ENCODE data around the gene RXRB.

Gene RXRB

DNA sequence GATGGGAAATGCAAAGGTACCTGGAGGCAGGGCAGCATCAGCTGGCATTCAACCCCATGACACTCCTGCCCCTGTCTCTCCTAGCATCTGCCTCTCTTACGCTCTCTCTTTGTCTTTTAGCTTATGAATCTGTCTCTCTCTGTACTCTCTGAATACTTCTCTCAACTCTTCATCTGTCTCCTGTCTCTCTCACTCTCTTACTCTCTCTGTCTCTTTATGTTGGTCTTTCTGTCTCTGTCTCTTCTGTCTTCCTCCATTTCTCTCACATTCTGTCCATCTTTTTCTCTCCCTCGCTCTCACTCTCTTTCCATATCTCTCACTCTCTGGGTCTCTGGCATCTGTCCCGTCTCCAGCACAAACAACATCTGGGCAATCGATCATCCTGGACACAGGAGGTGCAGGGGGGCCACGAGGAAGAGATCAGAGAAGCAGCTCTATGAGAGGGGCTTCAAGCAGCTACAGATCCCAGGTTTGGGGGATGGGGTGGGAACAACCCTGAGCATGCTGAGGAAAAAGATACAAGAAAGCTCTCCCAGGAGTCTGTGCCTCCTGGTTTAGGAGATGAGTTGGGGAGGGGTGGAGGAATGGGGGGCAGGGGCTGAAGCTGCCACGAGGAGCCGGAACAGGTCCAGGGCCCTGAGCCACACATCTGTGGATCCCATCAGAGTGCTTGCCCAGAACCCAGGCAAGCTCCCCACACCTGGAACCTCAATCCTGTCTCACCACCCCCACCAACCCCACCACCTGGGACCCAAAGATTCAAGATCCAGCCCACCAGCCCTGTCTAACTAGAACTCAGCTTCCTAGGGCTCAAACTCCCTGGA lies 10.6 kb downstream of the RXRB start:
- no peak overlapping the region for H3K4me3 ChIP-seq (ENCODE audit: low read depth, low read length)
- ChIA-PET POLR2A (interaction anchor here (0.7 to 1.5 kb wide), 4 partner anchors 10 to 218 kb away, joined by 3 to 6 read pairs (median 3); partner anchors contain the start of gene RING1), CTCF (interaction anchor here (1.4 to 2.5 kb wide), 4 partner anchors 8 to 64 kb away, joined by 6 to 10 read pairs (median 8); no protein-coding TSS in a partner anchor)
- no peak overlapping the region for H3K27ac ChIP-seq (ENCODE audit: extremely low read depth, low read depth, low read length)
- H3K36me3 ChIP-seq (ENCODE audit: control insufficient read depth in 2 of 2, insufficient read depth in 1 of 2, low read length in 2 of 2), result peaks cover 0 to 13% of the 10 kb centered on the region in 2 experiments; a peak in 1 of 3 replicates
- H3K9me3 ChIP-seq (ENCODE audit: control insufficient read depth, insufficient read depth, low read depth, low read length), result no peaks in the 10 kb centered on the region
- H3K4me1 ChIP-seq (ENCODE audit: control insufficient read depth, insufficient read depth, low read length), result peaks cover 3% of the 10 kb centered on the region; the same call in 1 of the 2 replicates
- TF ChIP-seq ZNF366 (tag by site-specific recombination; conservative IDR thresholded peaks at IDR 0.05) (peak; percentile 93), ZNF571 (tag by site-specific recombination; IDR thresholded peaks at IDR 0.05) (0 out of 2 replicates have a peak, but pooled peaks have one; percentile 47), ZNF157 (tag by site-specific recombination; IDR thresholded peaks at IDR 0.05) (no peak), PRDM1 (tag by site-specific recombination; IDR thresholded peaks at IDR 0.05) (peak; percentile 68; the same call in 1 of the 2 replicates)

- Histone ChIP-seq H3K4me3 (ENCODE audit: low read depth, low read length) (no peak overlapping the region), H3K9me3 (ENCODE audit: control insufficient read depth, insufficient read depth, low read depth, low read length) (no peaks in the 10 kb centered on the region), H3K36me3 (ENCODE audit: control insufficient read depth in 2 of 2, insufficient read depth in 1 of 2, low read length in 2 of 2) (peaks cover 0 to 6% of the 10 kb centered on the region in 2 experiments; a peak in 1 of 3 replicates), H3K4me1 (ENCODE audit: control insufficient read depth, insufficient read depth, low read length) (peaks cover 3% of the 10 kb centered on the region; the same call in 1 of the 2 replicates), H3K27ac (ENCODE audit: extremely low read depth, low read depth, low read length) (no peak overlapping the region)
- POLR2A ChIA-PET, result interaction anchor here (1.5 kb wide), 2 partner anchors 19 to 217 kb away, joined by 3 to 6 read pairs; partner anchors contain the start of gene RING1
- CTCF ChIA-PET, result interaction anchor here (1.4 to 2.5 kb wide), 4 partner anchors 8 to 64 kb away, joined by 6 to 10 read pairs (median 8); no protein-coding TSS in a partner anchor
- TF ChIP-seq ZSCAN4 (tag by site-specific recombination; IDR thresholded peaks at IDR 0.05) (no peak), ZNF768 (tag by site-specific recombination; IDR thresholded peaks at IDR 0.05) (no peak), HOXA7 (CRISPR knock-in tag; IDR thresholded peaks at IDR 0.05; ENCODE audit: borderline replicate concordance) (no peak), ZNF133 (tag by site-specific recombination; IDR thresholded peaks at IDR 0.05) (no peak), EGR2 (tag by site-specific recombination; IDR thresholded peaks at IDR 0.05; ENCODE audit: low read depth) (no peak), WT1 (tag by site-specific recombination; IDR thresholded peaks at IDR 0.05) (no peak)
- TF ChIP-seq, protein P1, sequence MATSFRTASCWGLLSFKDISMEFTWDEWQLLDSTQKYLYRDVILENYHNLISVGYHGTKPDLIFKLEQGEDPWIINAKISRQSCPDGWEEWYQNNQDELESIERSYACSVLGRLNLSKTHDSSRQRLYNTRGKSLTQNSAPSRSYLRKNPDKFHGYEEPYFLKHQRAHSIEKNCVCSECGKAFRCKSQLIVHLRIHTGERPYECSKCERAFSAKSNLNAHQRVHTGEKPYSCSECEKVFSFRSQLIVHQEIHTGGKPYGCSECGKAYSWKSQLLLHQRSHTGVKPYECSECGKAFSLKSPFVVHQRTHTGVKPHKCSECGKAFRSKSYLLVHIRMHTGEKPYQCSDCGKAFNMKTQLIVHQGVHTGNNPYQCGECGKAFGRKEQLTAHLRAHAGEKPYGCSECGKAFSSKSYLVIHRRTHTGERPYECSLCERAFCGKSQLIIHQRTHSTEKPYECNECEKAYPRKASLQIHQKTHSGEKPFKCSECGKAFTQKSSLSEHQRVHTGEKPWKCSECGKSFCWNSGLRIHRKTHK (tag by site-specific recombination; IDR thresholded peaks at IDR 0.05), result no peak
Measured at GRCh38 chr6:33189164-33189563, 11.3 kb downstream of the RXRB start.

DNA sequence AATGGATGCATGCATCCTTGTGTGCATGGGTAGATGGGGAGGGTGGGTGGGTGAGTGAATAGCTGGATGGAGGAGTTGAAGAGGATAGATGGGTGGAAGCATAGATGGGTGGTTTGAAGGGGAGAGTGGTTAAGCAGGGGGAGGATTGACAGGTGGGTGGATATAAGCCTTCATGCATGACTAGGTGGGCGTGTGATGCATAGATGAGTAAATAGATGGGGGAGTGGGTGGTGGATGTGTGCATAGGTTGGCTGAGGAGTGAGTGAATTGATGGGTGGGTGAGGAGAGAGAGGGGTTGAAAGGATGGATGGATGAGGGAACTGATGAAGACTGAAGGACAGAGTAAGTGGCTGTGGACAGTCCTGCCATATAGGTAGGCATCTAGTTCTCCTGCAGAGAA lies 12.7 kb downstream of the RXRB start:
- ChIA-PET CTCF (interaction anchor here (2.1 kb wide), 1 partner anchor 10 kb away, joined by 9 read pairs; no protein-coding TSS in a partner anchor), POLR2A (no interaction called here)
- Histone ChIP-seq H3K9me3 (ENCODE audit: control insufficient read depth, insufficient read depth, low read depth, low read length) (no peaks in the 10 kb centered on the region), H3K36me3 (ENCODE audit: control insufficient read depth in 2 of 2, insufficient read depth in 1 of 2, low read length in 2 of 2) (no peaks in the 10 kb centered on the region), H3K27ac (ENCODE audit: extremely low read depth, low read depth, low read length) (no peak overlapping the region), H3K4me3 (ENCODE audit: low read depth, low read length) (no peak overlapping the region), H3K4me1 (ENCODE audit: control insufficient read depth, insufficient read depth, low read length) (peaks cover under 1% of the 10 kb centered on the region; the same call in 1 of the 2 replicates)
- TF ChIP-seq ZNF155 (tag by site-specific recombination; IDR thresholded peaks at IDR 0.05) (no peak), ZNF248 (tag by site-specific recombination; IDR thresholded peaks at IDR 0.05) (no peak), ZNF701 (tag by site-specific recombination; IDR thresholded peaks at IDR 0.05) (no peak), EGR2 (tag by site-specific recombination; IDR thresholded peaks at IDR 0.05; ENCODE audit: low read depth) (peak; percentile 100), ZFHX2 (tag by site-specific recombination; conservative IDR thresholded peaks at IDR 0.05) (peak; percentile 100), INSM2 (tag by site-specific recombination; IDR thresholded peaks at IDR 0.05) (no peak), ZBTB17 (tag by site-specific recombination; IDR thresholded peaks at IDR 0.05) (0 out of 2 replicates have a peak, but pooled peaks have one; percentile 27), ZNF768 (tag by site-specific recombination; IDR thresholded peaks at IDR 0.05) (no peak), REPIN1 (tag by site-specific recombination; IDR thresholded peaks at IDR 0.05; ENCODE audit: low read depth) (no peak)
- TF ChIP-seq, protein P2, sequence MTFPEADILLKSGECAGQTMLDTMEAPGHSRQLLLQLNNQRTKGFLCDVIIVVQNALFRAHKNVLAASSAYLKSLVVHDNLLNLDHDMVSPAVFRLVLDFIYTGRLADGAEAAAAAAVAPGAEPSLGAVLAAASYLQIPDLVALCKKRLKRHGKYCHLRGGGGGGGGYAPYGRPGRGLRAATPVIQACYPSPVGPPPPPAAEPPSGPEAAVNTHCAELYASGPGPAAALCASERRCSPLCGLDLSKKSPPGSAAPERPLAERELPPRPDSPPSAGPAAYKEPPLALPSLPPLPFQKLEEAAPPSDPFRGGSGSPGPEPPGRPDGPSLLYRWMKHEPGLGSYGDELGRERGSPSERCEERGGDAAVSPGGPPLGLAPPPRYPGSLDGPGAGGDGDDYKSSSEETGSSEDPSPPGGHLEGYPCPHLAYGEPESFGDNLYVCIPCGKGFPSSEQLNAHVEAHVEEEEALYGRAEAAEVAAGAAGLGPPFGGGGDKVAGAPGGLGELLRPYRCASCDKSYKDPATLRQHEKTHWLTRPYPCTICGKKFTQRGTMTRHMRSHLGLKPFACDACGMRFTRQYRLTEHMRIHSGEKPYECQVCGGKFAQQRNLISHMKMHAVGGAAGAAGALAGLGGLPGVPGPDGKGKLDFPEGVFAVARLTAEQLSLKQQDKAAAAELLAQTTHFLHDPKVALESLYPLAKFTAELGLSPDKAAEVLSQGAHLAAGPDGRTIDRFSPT (tag by site-specific recombination; IDR thresholded peaks at IDR 0.05), result no peak
- TF ChIP-seq, protein P1 (tag by site-specific recombination; IDR thresholded peaks at IDR 0.05), result no peak
